H9 (cell line): Measurements from ENCODE around the gene PRRT2. TPM values are rescaled to one million over a fixed set of nuclear protein-coding genes. Genes with fewer than 3 reads are reported as not detected.

Source experiments
- DNase-seq: peaks from one replicate; pipeline ENCODE4 v3.0.0-alpha.2; 2017
- H2AFZ ChIP-seq: one replicate; pipeline ENCODE4 v1.6.1; 2013; ENCODE audit warnings: mild to moderate bottlenecking, low read length, control low read depth, moderate library complexity
- H2AK5ac ChIP-seq: 2 replicates; pipeline ENCODE4 v1.6.1; 2013; ENCODE audit warnings: low read length, control low read depth, mixed read lengths; ENCODE audit not compliant: insufficient read length
- H2BK120ac ChIP-seq: one replicate; pipeline ENCODE4 v1.6.1; 2013; ENCODE audit warnings: low read depth, mild to moderate bottlenecking, low read length, control low read depth, inconsistent platforms; ENCODE audit not compliant: poor library complexity, severe bottlenecking
- H2BK12ac ChIP-seq: 2 replicates; pipeline ENCODE4 v1.6.1; 2013; ENCODE audit warnings: low read length, control low read depth, mixed read lengths, low read depth; ENCODE audit not compliant: insufficient read length
- H2BK15ac ChIP-seq: 2 replicates; pipeline ENCODE4 v1.6.1; 2013; ENCODE audit warnings: low read depth, low read length, control low read depth
- H2BK20ac ChIP-seq: one replicate; pipeline ENCODE4 v1.6.1; 2013; ENCODE audit warnings: low read depth, mild to moderate bottlenecking, low read length, control low read depth, inconsistent platforms; ENCODE audit not compliant: poor library complexity, severe bottlenecking
- H2BK5ac ChIP-seq: 2 replicates; pipeline ENCODE4 v1.6.1; 2013; ENCODE audit warnings: low read length, control low read depth, mixed read lengths; ENCODE audit not compliant: insufficient read length
- H3K14ac ChIP-seq: 2 replicates; pipeline ENCODE4 v1.6.1; 2013; ENCODE audit warnings: low read length, control low read depth; ENCODE audit not compliant: insufficient read depth
- H3K18ac ChIP-seq: 2 replicates; pipeline ENCODE4 v1.6.1; 2013; ENCODE audit warnings: low read depth, mild to moderate bottlenecking, mixed read lengths, low read length, control low read depth; ENCODE audit not compliant: insufficient read length
- H3K23ac ChIP-seq: 2 replicates; pipeline ENCODE4 v1.6.1; 2013; ENCODE audit warnings: low read length, control low read depth, mixed read lengths, low read depth; ENCODE audit not compliant: insufficient read length
- H3K23me2 ChIP-seq: 2 replicates; pipeline ENCODE4 v1.6.1; 2013; ENCODE audit warnings: low read depth, mild to moderate bottlenecking, mixed read lengths, low read length, control low read depth; ENCODE audit not compliant: insufficient read length, poor library complexity, severe bottlenecking
- H3K27ac ChIP-seq: 2 replicates; pipeline ENCODE4 v1.5.1; 2013; ENCODE audit warnings: low read length, control low read depth, mixed read lengths, low read depth; ENCODE audit not compliant: insufficient read length
- H3K27me3 ChIP-seq: 2 replicates; pipeline ENCODE4 v1.6.1; 2013; ENCODE audit warnings: low read length, control low read depth, inconsistent platforms; ENCODE audit not compliant: insufficient read depth
- H3K4ac ChIP-seq: 2 replicates; pipeline ENCODE4 v1.6.1; 2013; ENCODE audit warnings: low read depth, mild to moderate bottlenecking, control low read depth, inconsistent platforms, low read length, moderate library complexity
- H3K4me1 ChIP-seq: 2 replicates; pipeline ENCODE4 v1.6.1; 2013; ENCODE audit warnings: low read length, control low read depth, inconsistent platforms; ENCODE audit not compliant: insufficient read depth
- H3K4me2 ChIP-seq: 2 replicates; pipeline ENCODE4 v1.6.1; 2013; ENCODE audit warnings: low read length, control low read depth, mixed read lengths; ENCODE audit not compliant: insufficient read length, insufficient read depth
- H3K56ac ChIP-seq: 2 replicates; pipeline ENCODE4 v1.6.1; 2013; ENCODE audit warnings: low read depth, mild to moderate bottlenecking, mixed read lengths, low read length, control low read depth; ENCODE audit not compliant: insufficient read length
- H3K79me1 ChIP-seq: 2 replicates; pipeline ENCODE4 v1.6.1; 2013; ENCODE audit warnings: low read depth, mild to moderate bottlenecking, moderate library complexity, low read length, control low read depth, inconsistent platforms; ENCODE audit not compliant: insufficient read depth, poor library complexity, severe bottlenecking
- H3K79me2 ChIP-seq: 2 replicates; pipeline ENCODE4 v1.6.1; 2013; ENCODE audit warnings: low read length, control low read depth, inconsistent platforms; ENCODE audit not compliant: insufficient read depth
- H3K9ac ChIP-seq: 2 replicates; pipeline ENCODE4 v1.6.1; 2013; ENCODE audit warnings: low read length, control low read depth, mixed read lengths; ENCODE audit not compliant: insufficient read length; ENCODE audit errors: extremely low read depth
- H3K9me3 ChIP-seq: one replicate; pipeline ENCODE4 v1.6.1; 2013; ENCODE audit warnings: low read depth, low read length, inconsistent platforms; ENCODE audit not compliant: control insufficient read depth
- H3T11ph ChIP-seq: one replicate; pipeline ENCODE4 v1.6.1; 2013; ENCODE audit warnings: mild to moderate bottlenecking, low read length, control low read depth, inconsistent platforms
- H4K20me1 ChIP-seq: one replicate; pipeline ENCODE4 v1.6.1; 2013; ENCODE audit not compliant: control insufficient read depth, insufficient read length, insufficient read depth
- H4K5ac ChIP-seq: 2 replicates; pipeline ENCODE4 v1.6.1; 2013; ENCODE audit warnings: low read depth, mild to moderate bottlenecking, mixed read lengths, low read length, control low read depth; ENCODE audit not compliant: insufficient read length
- H4K8ac ChIP-seq: replicated peaks from 2 replicates; pipeline ENCODE4 v1.6.1; 2013; ENCODE audit warnings: low read length, control low read depth, mixed read lengths, low read depth; ENCODE audit not compliant: insufficient read length
- H4K91ac ChIP-seq: 2 replicates; pipeline ENCODE4 v1.6.1; 2013; ENCODE audit warnings: low read depth, mild to moderate bottlenecking, moderate library complexity, mixed read lengths, low read length, control low read depth; ENCODE audit not compliant: insufficient read length
- H3K27ac Mint-ChIP-seq, 3 experiments: 2 replicates in 2 of 3; 3 replicates in 1 of 3; pipeline ENCODE4 v1.8.0; 2020 to 2021; ENCODE audit warnings: mixed read lengths in 3 of 3, mild to moderate bottlenecking in 1 of 3, moderate library complexity in 1 of 3
- H3K27me3 Mint-ChIP-seq: 2 replicates; pipeline ENCODE4 v1.8.0; 2021; ENCODE audit warnings: low read depth, mild to moderate bottlenecking, moderate library complexity, mixed read lengths
- H3K36me3 Mint-ChIP-seq, 3 experiments: 2 replicates in 2 of 3; 3 replicates in 1 of 3; pipeline ENCODE4 v1.8.0; 2020 to 2021; ENCODE audit warnings: low read depth in 3 of 3, mixed read lengths in 3 of 3; ENCODE audit not compliant: insufficient read depth in 1 of 3
- H3K4me1 Mint-ChIP-seq, 2 experiments: 2 replicates each; pipeline ENCODE4 v1.8.0; 2020; ENCODE audit warnings: mixed read lengths in 2 of 2
- H3K4me3 Mint-ChIP-seq, 2 experiments: 2 replicates in 1 of 2; 3 replicates in 1 of 2; pipeline ENCODE4 v1.8.0; 2020 to 2021; ENCODE audit warnings: mild to moderate bottlenecking in 2 of 2, mixed read lengths in 2 of 2, moderate library complexity in 1 of 2
- H3K9me3 Mint-ChIP-seq, 2 experiments: 2 replicates in 1 of 2; 3 replicates in 1 of 2; pipeline ENCODE4 v1.8.0; 2020; ENCODE audit warnings: mild to moderate bottlenecking in 2 of 2, mixed read lengths in 2 of 2, moderate library complexity in 1 of 2
- CTCF ChIP-seq: fragments of 200-600 bp; sonication (generic); conservative IDR thresholded peaks from 3 replicates; pipeline ENCODE4 v1.8.0; 2021; ENCODE audit warnings: antibody characterized with exemption, mild to moderate bottlenecking
- WGBS: extraction: QIAGEN DNeasy Blood & Tissue Kit; methylation state at CpG from one replicate; pipeline ENCODE4 v1.1.7; 2013; ENCODE audit warnings: missing lambda C conversion rate, low lambda C conversion rate, mixed read lengths; ENCODE audit not compliant: insufficient read length; ENCODE audit errors: extremely low coverage; 5-methylcytosine and 5-hydroxymethylcytosine counted together
- total RNA-seq: library from RNA; stranded (reverse); gene quantifications from 2 replicates; pipeline ENCODE4 v1.2.1, GENCODE V29; 2021

Gene PRRT2
- total RNA-seq, 1 experiment from 2014 or later, result 14.6 TPM

GRCh38 chr16:29809031-29809747, 2.8 kb upstream of the PRRT2 start:
- no peaks in the 10 kb centered on the region; a peak in 1 of 5 replicates for H3K9me3 Mint-ChIP-seq
- Histone ChIP-seq H2BK20ac (no peak overlapping the region), H3K14ac (no peak overlapping the region; the same call in 1 of the 2 replicates), H3K9me3 (no peaks in the 10 kb centered on the region), H3K18ac (no peak overlapping the region), H3K79me1 (no peaks in the 10 kb centered on the region), H3K4ac (no peak overlapping the region), H3K4me1 (peaks cover 6% of the 10 kb centered on the region; the same call in 1 of the 2 replicates), H3K79me2 (peaks cover 2% of the 10 kb centered on the region; the same call in 1 of the 2 replicates), H2AK5ac (no peak overlapping the region), H2BK120ac (no peak overlapping the region), H4K5ac (no peak overlapping the region), H2AFZ (no peak overlapping the region), H3K9ac (no peak overlapping the region), H4K8ac (no peak overlapping the region), H3K23ac (no peak overlapping the region), H2BK5ac (no peak overlapping the region), H4K91ac (no peak overlapping the region), H2BK12ac (no peak overlapping the region), H3K4me2 (peak overlapping the region; percentile 85), H2BK15ac (no peak overlapping the region), H3K27me3 (no peaks in the 10 kb centered on the region), H4K20me1 (no peaks in the 10 kb centered on the region), H3K56ac (no peak overlapping the region), H3K23me2 (peaks cover 42% of the 10 kb centered on the region), H3T11ph (no peak overlapping the region), H3K27ac (no peak overlapping the region)
- TF ChIP-seq CTCF, result no peak
- H3K27me3 Mint-ChIP-seq, result no peaks in the 10 kb centered on the region; the same call in 1 of the 2 replicates
- no CpG with 5 or more reads among the region's 31 CpGs for WGBS
- peak overlapping the region; percentile 85 for H3K4me3 Mint-ChIP-seq
- H3K4me1 Mint-ChIP-seq, result peaks cover 45 to 57% of the 10 kb centered on the region in 2 experiments
- H3K27ac Mint-ChIP-seq, result peak overlapping the region in 2 of 3 experiments; percentile 70 to 98; a peak in 4 of 7 replicates
- H3K36me3 Mint-ChIP-seq, result peaks cover 12 to 37% (median 13%) of the 10 kb centered on the region in 3 experiments
- DNase-seq, result no peak
